AG10803 (cell line): ENCODE data around the gene C5orf34.
"Not testable (repeated sequence)": the region's sequence is repeated elsewhere in the genome, so short reads cannot be mapped to it uniquely, and the experiment has no call there.

Experiments used
- DNase-seq: peaks from one replicate; pipeline ENCODE4 v3.0.0; 2010; ENCODE audit warnings: low read depth
- H3K4me3 ChIP-seq: 2 replicates; pipeline ENCODE4 v1.5.1; 2011; ENCODE audit warnings: mild to moderate bottlenecking, low read length, control low read depth
- CTCF ChIP-seq: conservative IDR thresholded peaks from 2 replicates; pipeline ENCODE4 v1.5.1; 2011; ENCODE audit warnings: mild to moderate bottlenecking, low read length, control low read depth, inconsistent platforms

The C5orf34 gene

GRCh38 chr5:43461066-43461465, 53.9 kb downstream of the C5orf34 start:
- TF ChIP-seq CTCF = no peak
- no peak for DNase-seq
- H3K4me3 ChIP-seq = no peak overlapping the region

GRCh38 chr5:43456556-43456955, 58.4 kb downstream of the C5orf34 start:
- no peak overlapping the region for H3K4me3 ChIP-seq
- no peak for TF ChIP-seq CTCF

GRCh38 chr5:43441575-43441974, 73.4 kb downstream of the C5orf34 start:
- DNase-seq, H3K4me3 ChIP-seq: not testable (repeated sequence)

More at GRCh38 chr5:43456556-43456955, 58.4 kb downstream of the C5orf34 start:
- DNase-seq = no peak

GRCh38 chr5:43437062-43437660, 77.8 kb downstream of the C5orf34 start:
- H3K4me3 ChIP-seq = no peak overlapping the region
- DNase-seq = no peak
- no peak for TF ChIP-seq CTCF
